ENCODE results near the gene SOWAHD.
A peak's percentile ranks its signal among the peaks of the same experiment; 100 is the strongest.

SOWAHD gene

DNA sequence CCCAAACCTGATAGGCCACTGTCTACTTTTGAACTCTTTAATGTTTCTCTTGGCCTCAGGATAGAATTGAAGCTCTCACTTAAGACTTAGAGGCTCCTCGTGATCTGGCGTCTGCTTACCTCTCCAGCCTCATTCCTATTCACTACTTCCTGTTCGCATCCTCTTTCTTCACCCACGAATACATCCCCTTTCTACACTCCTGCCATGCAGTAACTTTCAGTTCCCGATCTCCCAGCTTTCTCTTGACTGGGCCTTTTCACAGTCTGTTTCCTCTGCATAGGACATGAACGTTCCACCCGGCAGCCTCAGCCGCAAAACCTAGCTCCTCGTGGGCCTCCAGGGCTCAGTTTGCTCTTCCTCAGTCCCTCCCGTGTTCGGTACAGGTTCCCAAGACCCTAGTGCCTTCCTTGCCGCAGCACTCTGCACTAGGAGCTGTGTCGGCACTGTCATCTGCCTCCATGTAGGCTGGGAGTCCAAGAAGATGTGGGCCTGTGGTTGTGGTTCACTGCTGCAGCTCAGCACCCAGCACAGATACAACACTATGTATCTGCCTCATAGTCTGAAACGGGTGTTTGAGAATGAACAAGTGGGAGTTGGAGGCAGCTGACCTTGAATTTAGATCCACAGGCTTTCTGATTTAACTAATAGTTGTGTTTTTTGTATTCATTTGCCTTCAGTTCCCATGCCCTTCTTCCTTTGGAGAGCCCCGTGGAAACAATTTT, 17.3 kb downstream of the SOWAHD start:
- TF ChIP-seq, protein P1, sequence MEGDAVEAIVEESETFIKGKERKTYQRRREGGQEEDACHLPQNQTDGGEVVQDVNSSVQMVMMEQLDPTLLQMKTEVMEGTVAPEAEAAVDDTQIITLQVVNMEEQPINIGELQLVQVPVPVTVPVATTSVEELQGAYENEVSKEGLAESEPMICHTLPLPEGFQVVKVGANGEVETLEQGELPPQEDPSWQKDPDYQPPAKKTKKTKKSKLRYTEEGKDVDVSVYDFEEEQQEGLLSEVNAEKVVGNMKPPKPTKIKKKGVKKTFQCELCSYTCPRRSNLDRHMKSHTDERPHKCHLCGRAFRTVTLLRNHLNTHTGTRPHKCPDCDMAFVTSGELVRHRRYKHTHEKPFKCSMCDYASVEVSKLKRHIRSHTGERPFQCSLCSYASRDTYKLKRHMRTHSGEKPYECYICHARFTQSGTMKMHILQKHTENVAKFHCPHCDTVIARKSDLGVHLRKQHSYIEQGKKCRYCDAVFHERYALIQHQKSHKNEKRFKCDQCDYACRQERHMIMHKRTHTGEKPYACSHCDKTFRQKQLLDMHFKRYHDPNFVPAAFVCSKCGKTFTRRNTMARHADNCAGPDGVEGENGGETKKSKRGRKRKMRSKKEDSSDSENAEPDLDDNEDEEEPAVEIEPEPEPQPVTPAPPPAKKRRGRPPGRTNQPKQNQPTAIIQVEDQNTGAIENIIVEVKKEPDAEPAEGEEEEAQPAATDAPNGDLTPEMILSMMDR (IDR thresholded peaks at IDR 0.05; ENCODE audit: borderline replicate concordance, insufficient read depth, low read depth, low read length), result no peak
- H3K4me3 ChIP-seq (ENCODE audit: low read depth, low read length), result no peak overlapping the region

DNA sequence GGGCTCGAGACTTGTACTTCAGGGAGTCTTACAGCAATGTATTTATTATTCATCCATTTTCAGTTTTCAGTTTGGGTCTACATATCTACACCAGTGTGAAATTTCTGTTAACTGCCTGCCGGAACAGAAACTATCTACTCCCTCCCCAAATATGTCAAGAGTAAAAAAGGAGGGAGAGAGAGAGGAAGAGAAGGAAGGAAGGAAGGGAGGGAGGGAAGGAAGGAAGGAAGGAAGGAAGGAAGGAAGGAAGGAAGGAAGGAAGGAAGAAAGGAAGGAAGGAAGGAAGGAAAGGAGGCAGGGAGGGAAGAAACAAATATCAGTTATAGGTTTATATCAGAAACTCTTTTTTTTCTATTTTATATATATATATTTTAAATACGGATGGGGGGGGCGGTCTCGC, 20.4 kb downstream of the SOWAHD start:
- H3K4me3 ChIP-seq (ENCODE audit: low read depth, low read length), result no peak overlapping the region
- TF ChIP-seq, protein P1 (IDR thresholded peaks at IDR 0.05; ENCODE audit: borderline replicate concordance, insufficient read depth, low read depth, low read length), result no peak

DNA sequence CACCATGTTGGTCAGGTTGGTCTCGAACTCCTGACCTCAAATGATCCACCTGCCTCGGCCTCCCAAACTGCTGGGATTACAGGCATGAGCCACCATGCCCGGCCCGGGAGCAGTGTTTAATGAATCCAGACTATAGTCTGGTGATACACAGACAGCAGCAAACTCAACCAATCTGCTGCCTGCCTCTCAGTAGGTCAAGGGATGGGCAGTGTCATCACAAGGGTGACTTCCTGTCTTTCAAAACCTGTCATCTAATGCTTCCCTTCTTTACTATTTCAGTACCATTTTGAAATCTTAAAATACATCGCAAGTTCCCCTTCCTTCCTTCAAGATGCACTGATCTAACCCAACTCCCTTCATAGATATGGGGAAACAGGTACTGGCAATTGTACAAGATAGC, 24.6 kb downstream of the SOWAHD start:
- no peak overlapping the region for H3K4me3 ChIP-seq (ENCODE audit: low read depth, low read length)
- TF ChIP-seq, protein P1 (IDR thresholded peaks at IDR 0.05; ENCODE audit: borderline replicate concordance, insufficient read depth, low read depth, low read length), result no peak

DNA sequence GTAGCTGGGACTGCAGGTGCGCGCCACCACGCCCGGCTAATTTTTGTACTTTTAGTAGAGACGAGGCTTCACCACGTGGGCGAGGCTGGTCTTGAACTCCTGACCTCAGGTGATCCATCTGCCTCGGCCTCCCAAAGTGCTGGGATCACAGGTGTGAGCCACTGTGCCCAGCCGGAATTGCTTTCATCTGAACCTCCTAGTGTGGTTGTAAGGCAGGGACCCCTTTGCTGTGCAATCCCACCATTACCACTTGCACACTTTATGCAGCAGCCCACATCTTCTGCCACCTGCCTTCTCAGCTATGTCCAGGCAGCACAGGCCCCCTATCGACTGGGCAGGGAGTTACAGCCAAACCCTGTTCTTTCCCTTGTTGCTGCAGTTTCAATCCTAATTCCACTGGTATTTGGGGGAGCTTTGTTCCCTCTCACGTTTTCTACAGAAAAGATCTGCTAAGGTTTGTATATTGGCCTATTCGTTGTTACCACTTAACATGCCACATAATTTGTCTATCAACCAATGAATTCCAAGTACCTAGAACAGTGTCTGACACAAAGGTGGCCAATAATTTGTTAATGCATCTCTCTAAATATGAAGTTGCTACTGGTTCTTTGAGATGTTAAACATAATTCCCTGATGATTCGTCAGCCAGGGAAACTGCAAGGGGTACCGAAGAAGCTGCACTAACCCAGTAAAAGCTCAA, 26.5 kb downstream of the SOWAHD start:
- H3K4me3 ChIP-seq (ENCODE audit: low read depth, low read length), result no peak overlapping the region
- TF ChIP-seq, protein P1 (IDR thresholded peaks at IDR 0.05; ENCODE audit: borderline replicate concordance, insufficient read depth, low read depth, low read length), result peak; percentile 87

DNA sequence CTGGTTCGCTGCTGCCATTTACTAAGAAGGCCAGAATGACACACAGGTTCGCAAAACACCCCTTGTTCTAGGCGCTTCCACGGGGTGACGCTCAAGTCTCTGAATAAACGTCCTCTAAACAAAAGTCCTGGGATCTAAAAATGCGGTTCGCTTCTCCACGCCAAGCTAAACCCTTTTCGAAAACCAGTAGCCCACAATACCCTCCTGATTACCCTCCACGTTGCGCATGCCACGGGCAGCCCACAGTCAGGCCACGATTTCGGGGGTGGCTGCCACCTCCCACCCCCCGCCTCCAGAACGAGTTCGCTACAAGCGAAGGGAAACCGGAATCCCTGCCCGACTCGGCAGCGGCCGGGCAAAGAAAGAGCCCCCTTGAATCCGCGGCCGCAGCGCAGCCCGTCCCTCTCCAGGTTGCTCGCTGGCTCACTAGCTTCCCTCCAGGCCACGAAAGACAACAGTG, 32.6 kb downstream of the SOWAHD start:
- H3K4me3 ChIP-seq (ENCODE audit: low read depth, low read length), result peak overlapping the region; percentile 75
- TF ChIP-seq, protein P1 (IDR thresholded peaks at IDR 0.05; ENCODE audit: borderline replicate concordance, insufficient read depth, low read depth, low read length), result peak; percentile 10; the same call in 1 of the 2 replicates

DNA sequence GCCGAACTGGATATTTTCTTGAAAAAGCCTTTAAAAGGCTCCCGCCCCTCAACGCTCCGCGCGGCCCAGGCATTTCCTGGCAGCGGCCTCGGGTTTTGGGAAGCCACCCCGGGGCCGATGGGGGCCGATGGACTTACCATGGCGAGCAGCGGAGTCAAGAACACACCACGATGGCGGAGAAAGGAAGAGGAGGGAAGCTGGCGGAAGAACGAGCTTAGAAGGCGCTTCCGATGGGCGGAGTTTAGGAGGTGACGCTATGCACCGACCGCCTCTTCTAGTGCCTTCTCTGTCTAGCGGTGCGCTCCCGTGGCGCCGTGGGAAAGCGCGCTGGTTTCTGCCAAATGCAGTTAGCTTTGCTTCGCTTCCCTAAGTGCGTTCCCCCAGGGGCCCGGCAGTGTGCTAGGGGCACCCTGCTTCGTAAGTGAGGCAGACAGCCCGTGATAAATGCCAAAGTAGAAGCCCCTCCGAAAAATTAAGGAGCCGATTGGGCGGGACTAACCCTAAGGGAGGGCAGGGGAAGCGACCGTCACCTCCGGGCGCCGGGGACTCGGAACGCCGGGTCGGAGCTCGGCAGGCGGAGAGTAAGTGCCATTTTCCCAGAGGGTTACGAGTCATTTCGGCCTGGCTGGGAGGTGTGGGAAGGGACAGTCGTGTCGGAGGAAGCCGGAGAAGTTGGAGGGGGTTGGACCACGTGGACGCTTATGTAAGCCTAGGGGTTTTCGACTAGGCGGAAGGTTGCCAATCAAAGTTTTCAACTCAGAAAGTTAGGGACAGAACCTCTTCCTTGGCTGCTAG, 33.2 kb downstream of the SOWAHD start, which contains the start of gene RPL39:
RPL39 (minus strand) TSS at position 194 of the 795 bp plus-strand sequence; CDS start at position 140, 54 bp downstream.
- peak within 1 kb of the TSS; percentile 75 for H3K4me3 ChIP-seq (ENCODE audit: low read depth, low read length)
- TF ChIP-seq, protein P1 (IDR thresholded peaks at IDR 0.05; ENCODE audit: borderline replicate concordance, insufficient read depth, low read depth, low read length), result no peak
